Astrocyte (in vitro differentiated cells and primary cell): ENCODE data around the gene MGMT. TPM values are rescaled to one million over a fixed set of nuclear protein-coding genes. Genes with fewer than 3 reads are reported as not detected.

ENCODE experiments used
- DNase-seq: peaks from one replicate; pipeline ENCODE4 v3.0.0-alpha.2; 2010; ENCODE audit warnings: low read depth
- FAIRE-seq: peaks from 2 replicates; lab custom pipeline; 2011; peaks lifted over from hg19 to GRCh38; lab: Jason Lieb, UNC
- H2AFZ ChIP-seq: 2 replicates; pipeline ENCODE4 v1.6.0; 2012; ENCODE audit warnings: low read depth, low read length, inconsistent platforms
- H3K27ac ChIP-seq: 2 replicates; pipeline ENCODE4 v1.5.1; 2011; ENCODE audit warnings: low read depth, low read length, inconsistent platforms
- H3K27me3 ChIP-seq: 2 replicates; pipeline ENCODE4 v1.6.0; 2011; ENCODE audit warnings: low read length, inconsistent platforms; ENCODE audit not compliant: insufficient read depth
- H3K36me3 ChIP-seq: 2 replicates; pipeline ENCODE4 v1.5.1; 2011; ENCODE audit warnings: low read length, inconsistent platforms; ENCODE audit not compliant: insufficient read depth
- H3K4me1 ChIP-seq: 2 replicates; pipeline ENCODE4 v1.5.1; 2011; ENCODE audit warnings: low read length, inconsistent platforms; ENCODE audit not compliant: insufficient read depth
- H3K4me2 ChIP-seq: 2 replicates; pipeline ENCODE4 v1.6.0; 2012; ENCODE audit warnings: low read length, inconsistent platforms
- H3K4me3 ChIP-seq: 2 replicates; pipeline ENCODE4 v1.5.1; 2011; ENCODE audit warnings: low read depth, mild to moderate bottlenecking, low read length, inconsistent platforms; ENCODE audit not compliant: insufficient read depth
- H3K79me2 ChIP-seq: 2 replicates; pipeline ENCODE4 v1.6.0; 2012; ENCODE audit warnings: mild to moderate bottlenecking, low read length, inconsistent platforms; ENCODE audit not compliant: insufficient read depth
- H3K9ac ChIP-seq: 2 replicates; pipeline ENCODE4 v1.6.0; 2012; ENCODE audit warnings: mild to moderate bottlenecking, low read length, inconsistent platforms
- H3K9me3 ChIP-seq: 2 replicates; pipeline ENCODE4 v1.5.1; 2012; ENCODE audit warnings: low read depth, mild to moderate bottlenecking, low read length, inconsistent platforms; ENCODE audit not compliant: insufficient read depth
- H4K20me1 ChIP-seq: 2 replicates; pipeline ENCODE4 v1.6.0; 2012; ENCODE audit warnings: low read length, inconsistent platforms; ENCODE audit not compliant: insufficient read depth
- H3K27ac Mint-ChIP-seq: one replicate; pipeline ENCODE4 v1.8.0; 2021; ENCODE audit warnings: mild to moderate bottlenecking, mixed read lengths; ENCODE audit not compliant: unreplicated experiment
- H3K27me3 Mint-ChIP-seq: one replicate; pipeline ENCODE4 v1.8.0; 2021; ENCODE audit warnings: low read depth, mixed read lengths; ENCODE audit not compliant: unreplicated experiment
- H3K36me3 Mint-ChIP-seq: one replicate; pipeline ENCODE4 v1.8.0; 2021; ENCODE audit warnings: low read depth, mixed read lengths; ENCODE audit not compliant: unreplicated experiment
- H3K4me1 Mint-ChIP-seq: one replicate; pipeline ENCODE4 v1.8.0; 2021; ENCODE audit warnings: low read depth, mixed read lengths; ENCODE audit not compliant: unreplicated experiment
- H3K4me3 Mint-ChIP-seq: one replicate; pipeline ENCODE4 v1.8.0; 2021; ENCODE audit warnings: mild to moderate bottlenecking, moderate library complexity, mixed read lengths; ENCODE audit not compliant: unreplicated experiment
- H3K9me3 Mint-ChIP-seq: one replicate; pipeline ENCODE4 v1.8.0; 2021; ENCODE audit warnings: mild to moderate bottlenecking, mixed read lengths; ENCODE audit not compliant: unreplicated experiment
- CTCF ChIP-seq: IDR thresholded peaks from 2 replicates; pipeline ENCODE4 v1.5.1; 2011; ENCODE audit warnings: low read depth, mild to moderate bottlenecking, inconsistent platforms, low read length, moderate library complexity; ENCODE audit not compliant: insufficient read depth
- EZH2 ChIP-seq: IDR thresholded peaks from 2 replicates; pipeline ENCODE4 v1.6.1; 2012; ENCODE audit warnings: mild to moderate bottlenecking, low read length, inconsistent platforms; ENCODE audit not compliant: insufficient read depth
- total RNA-seq: library from RNA; stranded (reverse); gene quantifications from 2 replicates; pipeline ENCODE4 v1.2.1, GENCODE V29; 2021

Gene MGMT
- total RNA-seq, 1 donor from 2014 or later, result 9.5 TPM

GRCh38 chr10:129754211-129755050, 287.4 kb downstream of the MGMT start:
- no peak for DNase-seq
- peaks cover 2% of the 10 kb centered on the region for H3K9me3 Mint-ChIP-seq
- no peak overlapping the region for H3K4me3 ChIP-seq

GRCh38 chr10:129755158-129755591, 288.1 kb downstream of the MGMT start:
- Histone ChIP-seq H3K9ac (no peak overlapping the region), H3K27ac (no peak overlapping the region), H3K27me3 (peaks cover 2% of the 10 kb centered on the region), H3K4me3 (no peak overlapping the region), H3K4me1 (no peaks in the 10 kb centered on the region), H3K79me2 (no peaks in the 10 kb centered on the region), H3K36me3 (no peaks in the 10 kb centered on the region), H3K9me3 (peaks cover 4% of the 10 kb centered on the region), H4K20me1 (no peaks in the 10 kb centered on the region), H3K4me2 (no peak overlapping the region), H2AFZ (no peak overlapping the region)
- Mint-ChIP-seq H3K27ac (no peak overlapping the region), H3K9me3 (peaks cover 2% of the 10 kb centered on the region), H3K27me3 (no peaks in the 10 kb centered on the region), H3K4me3 (no peak overlapping the region), H3K36me3 (no peaks in the 10 kb centered on the region), H3K4me1 (no peaks in the 10 kb centered on the region)
- FAIRE-seq, result no peak
- no peak for DNase-seq
- TF ChIP-seq CTCF (no peak), EZH2 (no peak)

More at GRCh38 chr10:129754211-129755050, 287.4 kb downstream of the MGMT start:
- H3K36me3 ChIP-seq, result no peaks in the 10 kb centered on the region
- H4K20me1 ChIP-seq, result no peaks in the 10 kb centered on the region
- peaks cover 2% of the 10 kb centered on the region for H3K27me3 ChIP-seq
- H3K9me3 ChIP-seq, result peaks cover 4% of the 10 kb centered on the region
- H3K4me1 ChIP-seq, result no peaks in the 10 kb centered on the region
- H3K4me1 Mint-ChIP-seq, result no peaks in the 10 kb centered on the region
- no peak overlapping the region for H3K4me2 ChIP-seq
- no peaks in the 10 kb centered on the region for H3K36me3 Mint-ChIP-seq
- H3K27ac Mint-ChIP-seq, result no peak overlapping the region
- H3K9ac ChIP-seq, result no peak overlapping the region
- TF ChIP-seq CTCF, result no peak
- TF ChIP-seq EZH2, result no peak
- no peak for FAIRE-seq
- no peaks in the 10 kb centered on the region for H3K79me2 ChIP-seq
- H2AFZ ChIP-seq, result no peak overlapping the region
- no peak overlapping the region for H3K27ac ChIP-seq
- no peak overlapping the region for H3K4me3 Mint-ChIP-seq
- H3K27me3 Mint-ChIP-seq, result no peaks in the 10 kb centered on the region

- DNase-seq (no peak), FAIRE-seq (no peak)
- H3K36me3 ChIP-seq, result no peaks in the 10 kb centered on the region
- H3K9me3 Mint-ChIP-seq, result peaks cover 2% of the 10 kb centered on the region
- H3K4me1 Mint-ChIP-seq, result no peaks in the 10 kb centered on the region
- peaks cover under 1% of the 10 kb centered on the region for H3K36me3 Mint-ChIP-seq
- no peaks in the 10 kb centered on the region for H3K79me2 ChIP-seq
- no peak overlapping the region for H3K4me3 Mint-ChIP-seq
- H3K4me1 ChIP-seq, result no peaks in the 10 kb centered on the region
- no peak overlapping the region for H3K4me2 ChIP-seq
- H3K9me3 ChIP-seq, result peaks cover 4% of the 10 kb centered on the region
- no peak overlapping the region for H3K27ac Mint-ChIP-seq
- H3K27ac ChIP-seq, result no peak overlapping the region
- no peak overlapping the region for H2AFZ ChIP-seq
- no peaks in the 10 kb centered on the region for H4K20me1 ChIP-seq
- H3K4me3 ChIP-seq, result no peak overlapping the region
- peaks cover 2% of the 10 kb centered on the region for H3K27me3 ChIP-seq
- TF ChIP-seq EZH2 (no peak), CTCF (no peak)
- no peak overlapping the region for H3K9ac ChIP-seq
- no peaks in the 10 kb centered on the region for H3K27me3 Mint-ChIP-seq
Observed at GRCh38 chr10:129755621-129756020, 288.6 kb downstream of the MGMT start.
